Erythroblast (primary cell): ENCODE data around the gene LYPD4.

Experiments used
- DNase-seq, 2 experiments: peaks; one replicate each; lab custom pipeline; 2025; lab: John Stamatoyannopoulos, UW
- GATA1 ChIP-seq: IDR thresholded peaks from 2 replicates; pipeline ENCODE4 v1.6.1; 2011; ENCODE audit warnings: low read depth, mild to moderate bottlenecking, control low read depth, low read length, moderate library complexity
- POLR2A ChIP-seq: IDR thresholded peaks from 2 replicates; pipeline ENCODE4 v1.6.1; 2011; ENCODE audit warnings: mild to moderate bottlenecking, low read length

Gene LYPD4

DNA sequence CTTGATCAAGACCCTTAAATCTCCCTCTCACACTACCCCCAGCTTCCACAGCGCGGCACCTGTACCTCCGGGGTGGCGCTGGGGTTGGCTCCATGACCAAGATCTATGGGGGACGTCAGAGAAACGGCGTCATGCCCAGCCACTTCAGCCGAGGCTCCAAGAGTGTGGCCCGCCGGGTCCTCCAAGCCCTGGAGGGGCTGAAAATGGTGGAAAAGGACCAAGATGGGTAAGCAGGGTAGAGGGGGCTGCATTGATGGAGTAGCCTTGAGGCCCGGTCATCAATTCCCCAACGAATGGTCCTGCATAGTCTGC lies 24.5 kb upstream of the LYPD4 start:
- no peak for DNase-seq
- no peak for TF ChIP-seq POLR2A
- TF ChIP-seq GATA1, result no peak

DNA sequence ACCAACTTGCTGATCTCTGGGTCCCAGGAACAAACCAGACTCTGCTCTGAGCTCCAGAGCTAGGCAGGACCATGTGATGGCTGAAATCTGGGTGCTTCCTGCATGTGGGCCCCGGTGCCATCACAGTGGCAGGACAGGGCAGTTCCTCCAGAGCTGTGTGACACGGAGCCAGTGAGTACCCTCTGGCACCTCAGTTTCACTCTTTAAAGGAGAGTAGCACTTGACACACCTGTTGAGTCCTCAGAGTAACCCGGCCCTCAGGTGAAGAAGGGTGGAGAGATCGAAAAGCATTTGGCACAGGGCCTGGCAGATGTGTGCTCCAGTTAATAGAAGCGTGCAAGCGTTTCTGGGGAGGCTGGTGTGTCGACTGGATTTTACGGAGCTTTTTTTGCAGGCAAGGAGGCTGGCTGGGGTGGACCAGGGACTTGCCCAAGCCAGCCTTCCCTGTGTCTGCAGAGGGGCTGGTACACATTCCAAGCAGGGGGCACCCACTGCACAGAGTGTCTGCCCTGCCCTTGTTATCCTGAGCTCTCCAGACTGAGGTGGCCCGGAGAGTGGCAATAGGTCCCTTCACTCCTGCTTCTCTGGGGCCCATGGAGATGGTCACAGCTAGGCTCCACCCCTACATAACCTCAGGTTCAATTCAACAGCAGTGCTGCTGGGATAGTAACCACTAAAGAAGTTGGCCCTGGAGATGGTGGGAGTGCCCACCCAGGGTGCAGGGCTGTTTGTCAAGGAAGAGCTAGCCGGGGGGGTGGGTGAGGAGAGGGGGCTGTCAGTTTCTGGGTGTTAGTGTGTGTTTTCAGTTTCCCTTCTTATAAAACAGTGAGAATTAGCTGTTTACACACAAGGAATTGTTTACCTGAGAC lies 23.9 kb upstream of the LYPD4 start:
- no peak for DNase-seq
- no peak for TF ChIP-seq POLR2A

DNA sequence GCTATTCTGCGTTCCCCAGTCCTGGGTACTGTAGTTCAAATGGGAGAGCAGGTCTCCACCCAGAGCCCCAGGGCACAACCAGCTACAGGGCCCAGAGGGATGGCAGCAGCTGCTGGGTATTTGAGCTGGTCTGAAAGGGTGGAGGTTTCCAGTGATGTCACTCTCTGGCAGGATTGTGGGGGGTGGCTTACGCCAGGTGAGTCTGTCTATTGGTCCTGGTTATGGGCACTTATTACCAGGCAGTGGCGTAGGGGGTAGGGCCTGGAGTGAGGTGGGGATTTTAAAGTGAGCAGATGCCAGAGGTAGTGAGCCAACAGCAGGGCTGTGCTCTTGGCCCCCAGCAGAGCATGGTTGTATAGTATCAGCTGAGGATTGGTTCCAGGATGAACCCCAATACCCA lies 21.8 kb upstream of the LYPD4 start:
- no peak for DNase-seq
- no peak for TF ChIP-seq GATA1
- no peak for TF ChIP-seq POLR2A

DNA sequence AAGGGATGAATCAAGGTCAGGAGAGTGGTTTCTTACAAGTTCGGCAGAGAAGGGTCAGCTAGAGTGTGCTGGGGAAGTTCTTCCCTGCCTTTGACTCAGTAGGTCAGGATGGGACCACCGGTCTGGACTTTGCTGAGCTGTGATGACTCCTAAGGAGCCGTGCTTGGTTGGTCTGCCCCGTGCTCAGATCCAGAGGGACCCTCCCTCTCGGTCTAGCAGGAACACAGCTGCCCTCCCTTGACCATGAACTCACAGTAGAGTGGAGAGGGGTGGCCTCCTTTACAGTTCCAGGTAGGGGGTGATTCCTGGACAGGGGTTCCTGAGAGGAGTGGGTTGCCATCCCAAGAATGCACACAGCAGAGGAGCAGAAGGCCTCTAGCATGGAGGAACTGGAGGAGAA lies 19.9 kb upstream of the LYPD4 start:
- DNase-seq, result no peak
- no peak for TF ChIP-seq POLR2A
- TF ChIP-seq GATA1, result no peak

DNA sequence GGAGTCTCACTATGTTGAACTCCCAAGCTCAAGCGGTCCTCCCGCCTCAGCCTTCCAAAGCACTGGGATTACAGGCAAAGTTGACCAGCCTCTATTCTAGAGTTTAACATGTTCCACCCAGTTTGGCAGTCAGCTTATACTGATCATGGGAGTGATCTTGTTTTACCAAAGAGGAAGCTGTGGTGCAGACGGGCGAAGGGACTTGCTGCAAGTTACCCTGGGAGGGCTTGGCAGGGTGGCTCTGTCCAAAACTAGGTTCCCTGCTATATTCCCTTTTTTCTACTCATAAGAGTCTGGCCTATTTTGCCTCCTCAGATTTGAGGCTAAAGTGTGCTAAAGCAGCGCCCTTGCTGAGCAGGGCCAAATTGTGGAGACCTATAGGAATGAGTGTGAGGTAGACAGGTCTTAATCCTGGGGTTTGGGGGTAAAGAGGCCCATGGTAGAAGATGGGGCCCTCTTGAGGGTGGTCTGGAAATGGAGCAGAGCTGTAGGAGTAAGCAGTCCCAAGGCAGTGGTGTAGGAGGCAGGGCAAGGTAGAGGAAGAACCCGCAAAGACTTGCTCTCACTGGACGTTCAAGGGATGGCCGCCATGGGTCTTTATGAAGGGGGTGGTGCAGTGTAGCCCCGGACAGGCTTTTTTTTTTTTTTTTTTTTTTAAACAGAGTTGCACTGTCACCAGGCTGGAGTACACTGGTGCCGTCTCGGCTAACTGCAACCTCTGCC lies 18.9 kb upstream of the LYPD4 start:
- no peak for DNase-seq
- TF ChIP-seq GATA1, result no peak
- no peak for TF ChIP-seq POLR2A

DNA sequence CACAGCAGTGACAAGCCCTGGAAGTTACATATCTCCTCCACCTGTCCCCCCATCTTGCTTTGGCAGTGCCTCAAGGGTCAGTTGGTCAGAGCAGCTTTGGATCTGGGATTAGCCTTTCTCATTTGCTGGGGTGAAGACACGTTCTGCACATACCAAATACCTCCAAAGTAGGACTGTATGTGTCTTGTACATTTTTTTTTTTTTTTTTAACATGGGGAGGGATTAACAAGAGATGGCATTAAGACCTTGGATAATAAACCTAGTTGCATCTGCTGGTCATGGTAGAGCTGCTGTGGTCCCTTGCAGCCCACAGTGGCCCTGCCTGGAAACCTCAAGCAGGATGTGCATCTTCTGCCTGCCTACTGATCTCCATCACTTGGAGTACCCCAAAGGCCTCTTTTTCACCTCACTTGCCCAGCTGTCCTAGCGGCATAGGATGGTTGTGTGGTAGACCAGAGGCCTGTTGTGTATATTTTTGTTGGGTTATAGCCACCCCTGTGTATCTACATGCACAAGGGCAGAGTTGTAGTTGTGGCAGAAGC lies 18.0 kb upstream of the LYPD4 start:
- no peak for DNase-seq
- TF ChIP-seq POLR2A, result no peak

DNA sequence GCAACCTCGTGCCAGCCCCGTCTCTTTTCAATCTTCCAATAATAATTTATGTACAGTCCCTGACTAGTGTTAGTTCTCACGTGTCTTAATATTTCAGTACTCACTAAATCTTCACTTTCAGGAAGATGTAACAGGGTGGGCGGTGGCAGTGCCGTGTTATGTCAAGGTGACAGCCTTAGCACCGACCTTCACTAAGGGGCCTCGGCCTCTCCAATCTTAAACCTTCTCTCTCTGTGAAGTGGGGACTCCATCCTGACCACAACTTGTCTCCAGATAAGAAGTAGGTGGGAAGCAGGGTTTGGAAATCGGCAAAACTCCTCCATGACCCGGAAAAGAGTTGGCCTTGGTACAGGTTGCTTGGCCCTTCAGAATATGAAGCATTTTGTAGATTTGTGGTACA lies 17.4 kb upstream of the LYPD4 start:
- DNase-seq, result no peak
- no peak for TF ChIP-seq POLR2A
- no peak for TF ChIP-seq GATA1

DNA sequence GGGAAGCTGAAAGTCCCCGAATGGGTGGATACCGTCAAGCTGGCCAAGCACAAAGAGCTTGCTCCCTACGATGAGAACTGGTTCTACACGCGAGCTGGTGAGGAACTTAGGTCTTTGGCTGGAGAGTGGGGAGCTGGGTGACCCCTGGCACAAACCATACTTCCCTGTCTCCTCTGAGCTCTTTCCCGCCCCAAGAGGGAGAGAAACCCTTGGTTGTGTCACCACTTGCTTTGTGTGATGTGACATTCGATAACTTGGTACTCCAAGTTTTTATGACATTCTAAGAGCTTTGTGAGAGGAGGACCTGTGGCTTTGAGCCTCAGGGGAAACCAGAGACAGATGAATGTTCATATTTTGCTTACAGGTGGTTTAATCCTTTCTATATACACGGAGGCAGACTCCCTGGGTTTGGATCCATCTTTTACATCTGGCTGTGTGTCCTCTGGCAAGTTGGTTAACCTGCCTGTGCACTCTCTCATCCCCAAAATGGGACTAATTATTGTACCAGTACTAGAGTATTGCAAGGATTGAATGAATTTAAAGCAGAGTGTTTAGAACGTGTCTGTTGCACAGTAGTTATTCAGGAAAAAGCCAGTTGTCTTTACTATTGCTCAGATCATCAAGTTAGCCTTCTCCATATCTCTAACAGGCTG lies 16.8 kb upstream of the LYPD4 start:
- TF ChIP-seq POLR2A, result no peak
- no peak for TF ChIP-seq GATA1
- peak; percentile 47 to 68 for DNase-seq

DNA sequence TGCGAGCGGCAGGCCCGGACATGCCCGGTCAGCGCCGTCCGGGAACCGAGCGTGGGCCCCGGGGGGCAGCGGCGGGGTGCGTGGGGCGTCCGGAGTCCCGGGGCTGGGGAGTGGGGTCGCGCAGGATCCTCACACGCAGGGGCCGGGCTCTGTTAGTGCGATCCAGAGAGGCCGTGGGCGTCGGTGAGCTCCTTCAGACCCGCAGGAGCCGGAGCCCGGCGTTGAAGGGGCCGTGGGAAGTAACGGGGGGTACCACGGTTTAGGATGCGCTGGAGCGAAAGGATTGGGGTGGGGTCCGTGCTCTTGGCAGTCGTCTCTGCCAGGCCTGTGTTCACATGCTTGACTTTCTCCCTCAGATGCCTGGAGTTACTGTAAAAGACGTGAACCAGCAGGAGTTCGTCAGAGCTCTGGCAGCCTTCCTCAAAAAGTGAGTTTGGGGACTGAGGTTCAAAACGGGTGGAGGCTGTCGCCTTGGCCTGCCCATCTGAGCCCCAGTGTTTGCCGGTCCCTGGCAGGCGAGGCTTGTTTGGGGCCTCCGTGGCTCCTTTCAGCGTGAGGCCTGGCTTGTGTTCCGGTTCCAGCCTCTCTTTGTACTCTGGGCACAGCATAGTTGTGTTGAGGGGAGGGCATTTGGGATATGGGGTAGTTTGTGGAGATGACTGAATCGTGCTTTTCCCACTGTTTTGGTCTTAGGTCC lies 16.1 kb upstream of the LYPD4 start:
- TF ChIP-seq POLR2A, result no peak
- no peak for TF ChIP-seq GATA1
- peak; percentile 54 to 76 for DNase-seq

DNA sequence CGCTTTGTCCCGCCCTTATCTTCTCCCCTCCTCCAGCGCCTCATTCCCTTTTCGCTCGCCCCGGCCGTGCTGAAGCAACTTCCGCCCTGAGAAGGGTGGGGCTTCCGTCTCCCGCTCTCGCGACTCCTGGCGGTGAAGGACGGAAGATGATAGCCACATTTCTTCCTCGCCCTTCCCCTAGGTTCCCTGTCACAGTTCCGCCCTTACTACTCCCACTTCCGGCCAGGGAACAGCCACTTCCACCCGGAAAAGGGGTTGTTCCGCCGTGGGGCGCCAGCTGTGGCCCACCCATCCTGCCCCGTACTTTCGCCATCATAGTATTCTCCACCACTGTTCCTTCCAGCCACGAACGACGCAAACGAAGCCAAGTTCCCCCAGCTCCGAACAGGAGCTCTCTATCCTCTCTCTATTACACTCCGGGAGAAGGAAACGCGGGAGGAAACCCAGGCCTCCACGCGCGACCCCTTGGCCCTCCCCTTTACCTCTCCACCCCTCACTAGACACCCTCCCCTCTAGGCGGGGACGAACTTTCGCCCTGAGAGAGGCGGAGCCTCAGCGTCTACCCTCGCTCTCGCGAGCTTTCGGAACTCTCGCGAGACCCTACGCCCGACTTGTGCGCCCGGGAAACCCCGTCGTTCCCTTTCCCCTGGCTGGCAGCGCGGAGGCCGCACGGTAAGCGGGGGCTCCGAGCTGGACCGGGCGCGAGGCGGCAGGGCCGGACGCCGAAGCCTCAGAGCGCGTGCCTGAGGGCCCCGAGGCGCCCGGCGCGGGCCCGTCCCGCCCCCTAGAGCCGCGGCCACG lies 15.3 kb upstream of the LYPD4 start, which contains the start of gene RPS19:
RPS19 (plus strand) TSS at position 638 of the 801 bp plus-strand sequence. CDS start 520 bp downstream, outside the sequence.
- TF ChIP-seq GATA1 (no peak), POLR2A (peak; percentile 87)
- DNase-seq, result peak; percentile 99

DNA sequence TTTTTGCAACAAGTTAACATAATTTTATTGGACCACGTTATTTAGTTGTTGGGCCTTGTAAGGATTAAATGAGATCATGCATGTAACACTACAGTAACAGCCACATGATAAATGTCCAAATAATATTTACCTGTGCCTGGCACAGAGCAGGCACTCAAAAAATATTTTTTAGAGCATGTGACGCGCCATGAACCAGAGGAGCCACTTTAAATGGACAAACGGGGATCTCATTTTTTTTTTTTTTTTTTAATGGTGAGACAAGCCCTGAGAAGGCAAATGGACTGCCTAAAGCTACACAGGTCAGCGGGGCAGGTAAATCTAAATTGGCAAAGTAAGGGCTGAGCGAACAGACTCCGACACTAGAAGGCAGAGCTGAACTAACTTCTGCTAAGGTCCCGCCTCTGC lies 14.7 kb upstream of the LYPD4 start:
- no peak for TF ChIP-seq GATA1
- TF ChIP-seq POLR2A, result no peak
- no peak for DNase-seq

DNA sequence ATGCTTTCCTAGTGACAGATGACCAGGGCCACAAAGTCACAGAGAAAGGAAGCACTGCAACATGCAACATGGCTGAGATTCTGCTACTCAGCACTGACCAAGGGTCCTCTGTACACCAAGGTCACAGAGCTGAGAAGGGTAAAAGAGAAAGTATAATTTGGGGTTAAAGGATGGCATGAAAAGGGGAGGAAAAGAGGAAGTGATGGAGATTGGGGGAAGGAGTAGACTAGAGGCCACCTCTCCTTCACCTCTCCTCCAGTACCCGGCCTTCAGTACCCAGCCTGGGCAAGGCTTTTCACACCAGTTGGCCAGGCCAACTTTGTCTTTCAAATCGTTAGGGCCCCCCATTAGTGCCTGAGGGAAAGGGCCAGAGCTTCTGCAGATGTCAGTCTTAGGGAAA lies 9.3 kb upstream of the LYPD4 start:
- DNase-seq, result no peak
- TF ChIP-seq GATA1 (no peak), POLR2A (no peak)

DNA sequence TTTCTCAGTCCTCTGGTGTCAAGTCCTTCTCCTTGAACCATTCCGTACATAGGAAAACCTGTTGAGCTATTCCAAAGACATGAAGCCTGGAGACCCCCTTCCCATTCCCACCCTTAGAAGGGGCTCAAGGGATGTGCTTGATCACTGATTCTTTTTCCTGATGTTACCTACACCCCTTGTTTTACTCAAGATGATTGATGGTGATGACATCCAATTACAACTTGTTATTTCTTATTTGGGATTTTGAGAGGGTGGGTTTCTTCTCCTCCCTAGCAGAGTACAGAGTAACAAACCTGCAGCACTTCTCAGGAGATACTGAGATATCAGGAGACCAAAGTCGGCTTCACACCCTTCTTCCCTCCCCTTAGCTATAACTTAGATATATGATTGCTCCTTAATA lies 8.9 kb upstream of the LYPD4 start:
- TF ChIP-seq POLR2A, result no peak
- TF ChIP-seq GATA1, result no peak
- no peak for DNase-seq
